22Rv1 (cell line): ENCODE results near the gene EIF2B4.

Experiments used
- ZFX ChIP-seq: fragments of 450-650 bp; IDR thresholded peaks from 2 replicates; pipeline ENCODE4 v1.6.1; 2017; ENCODE audit warnings: antibody characterized with exemption, borderline replicate concordance
- TF ChIP-seq, protein P1 (sequence below): fragments of 450-650 bp; IDR thresholded peaks from 2 replicates; pipeline ENCODE4 v1.5.1; 2017; ENCODE audit warnings: mild to moderate bottlenecking

DNA sequence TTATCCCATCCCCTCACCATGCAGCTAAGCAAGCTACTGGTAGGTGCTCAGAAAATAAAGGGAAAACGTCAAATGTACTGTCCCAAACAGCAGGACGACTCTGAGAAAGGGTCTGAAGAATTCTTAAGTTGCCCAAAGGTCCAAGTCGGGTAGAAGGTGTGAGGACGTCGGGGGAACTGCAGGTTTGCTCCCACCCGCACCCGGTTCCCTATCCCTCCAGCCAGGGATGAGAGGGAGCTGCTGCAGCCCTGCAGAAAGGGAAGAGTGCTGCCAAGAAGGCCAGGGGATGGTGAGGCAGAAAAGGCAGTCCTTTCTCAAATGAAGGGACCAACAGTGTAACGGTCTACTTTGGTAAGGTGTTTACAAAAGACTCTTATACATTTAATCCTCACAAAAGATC lies 55.0 kb downstream of the EIF2B4 start:
- TF ChIP-seq, protein P1, sequence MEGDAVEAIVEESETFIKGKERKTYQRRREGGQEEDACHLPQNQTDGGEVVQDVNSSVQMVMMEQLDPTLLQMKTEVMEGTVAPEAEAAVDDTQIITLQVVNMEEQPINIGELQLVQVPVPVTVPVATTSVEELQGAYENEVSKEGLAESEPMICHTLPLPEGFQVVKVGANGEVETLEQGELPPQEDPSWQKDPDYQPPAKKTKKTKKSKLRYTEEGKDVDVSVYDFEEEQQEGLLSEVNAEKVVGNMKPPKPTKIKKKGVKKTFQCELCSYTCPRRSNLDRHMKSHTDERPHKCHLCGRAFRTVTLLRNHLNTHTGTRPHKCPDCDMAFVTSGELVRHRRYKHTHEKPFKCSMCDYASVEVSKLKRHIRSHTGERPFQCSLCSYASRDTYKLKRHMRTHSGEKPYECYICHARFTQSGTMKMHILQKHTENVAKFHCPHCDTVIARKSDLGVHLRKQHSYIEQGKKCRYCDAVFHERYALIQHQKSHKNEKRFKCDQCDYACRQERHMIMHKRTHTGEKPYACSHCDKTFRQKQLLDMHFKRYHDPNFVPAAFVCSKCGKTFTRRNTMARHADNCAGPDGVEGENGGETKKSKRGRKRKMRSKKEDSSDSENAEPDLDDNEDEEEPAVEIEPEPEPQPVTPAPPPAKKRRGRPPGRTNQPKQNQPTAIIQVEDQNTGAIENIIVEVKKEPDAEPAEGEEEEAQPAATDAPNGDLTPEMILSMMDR, result no peak
- TF ChIP-seq ZFX, result no peak
